ENCODE results near the gene NOLC1.

- no peak for TF ChIP-seq ZNF737 (CRISPR knock-in tag; IDR thresholded peaks at IDR 0.05; ENCODE audit: borderline replicate concordance)
- no peak for TF ChIP-seq CEBPB (IDR thresholded peaks at IDR 0.05; ENCODE audit: borderline replicate concordance, low read depth, low read length)
- no peak for TF ChIP-seq RXRA (CRISPR knock-in tag; IDR thresholded peaks at IDR 0.05)
- no peak for TF ChIP-seq CTCF (CRISPR knock-in tag; IDR thresholded peaks at IDR 0.05)
- TF ChIP-seq ETV6 (CRISPR knock-in tag; conservative IDR thresholded peaks at IDR 0.05): no peak
Measured at GRCh38 chr10:102122450-102122849, 29.7 kb upstream of the NOLC1 start.

Measured in HepG2 (cell line).